Measurements from ENCODE around the gene PIGW.
A peak's percentile ranks its signal among the peaks of the same experiment; 100 is the strongest.

The PIGW gene

DNA sequence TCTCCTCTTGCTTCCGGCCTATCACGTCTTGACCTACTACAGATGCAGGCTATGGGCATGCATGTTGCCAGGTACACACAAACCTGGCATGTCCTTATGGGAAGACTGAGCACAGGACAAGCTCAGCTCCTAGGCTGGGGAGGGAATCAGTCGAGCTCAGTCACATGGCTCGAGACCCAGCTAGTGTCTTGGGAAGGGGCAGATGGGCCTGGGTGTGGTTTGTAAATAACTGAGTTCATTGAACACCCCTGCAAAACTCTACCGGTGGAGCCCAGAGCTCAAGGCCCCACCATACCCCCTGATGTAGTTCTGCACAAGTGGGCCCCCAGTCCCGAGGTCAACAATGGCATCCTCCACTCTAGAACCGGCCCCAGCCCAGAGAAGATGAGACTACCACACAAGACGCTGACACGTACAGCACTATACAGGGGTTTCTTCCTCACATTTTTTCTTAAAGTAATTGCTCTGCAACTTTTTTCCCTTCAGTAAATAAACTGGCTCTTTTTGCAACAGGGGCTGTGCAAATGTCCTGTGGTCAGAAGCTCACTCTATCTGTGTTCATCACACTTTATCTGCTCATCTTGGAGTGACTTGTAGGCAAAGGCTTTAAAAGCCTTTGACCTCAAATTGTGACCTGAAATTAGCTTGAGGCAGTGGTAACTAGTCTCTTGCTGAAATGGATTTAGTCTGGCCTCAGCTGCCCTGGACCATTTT lies 25.4 kb upstream of the PIGW start:
- DNase-seq: no peak

- no peak for DNase-seq
These were observed 24.2 kb upstream of the PIGW start for GRCh38 chr17:36510636-36511035.

DNA sequence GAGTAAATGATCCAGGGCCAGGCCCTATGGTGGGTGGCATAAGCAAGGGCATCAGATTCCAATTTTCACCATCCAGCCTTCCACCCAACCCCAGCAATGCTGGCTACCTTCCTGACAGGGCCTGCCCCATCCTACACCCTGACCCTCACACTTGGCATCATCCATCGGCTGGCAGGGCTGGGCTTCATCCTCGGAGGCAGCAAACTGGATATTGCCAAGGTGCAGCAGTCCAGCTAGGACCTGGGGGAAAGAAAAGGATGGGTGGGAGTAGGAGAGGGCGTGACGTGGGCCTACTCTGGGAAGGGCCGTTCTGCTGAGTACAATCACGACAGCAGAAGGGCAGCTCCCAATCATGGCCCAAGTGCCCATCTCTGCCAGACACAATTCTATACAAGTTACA lies 23.6 kb upstream of the PIGW start:
- no peak for DNase-seq

DNA sequence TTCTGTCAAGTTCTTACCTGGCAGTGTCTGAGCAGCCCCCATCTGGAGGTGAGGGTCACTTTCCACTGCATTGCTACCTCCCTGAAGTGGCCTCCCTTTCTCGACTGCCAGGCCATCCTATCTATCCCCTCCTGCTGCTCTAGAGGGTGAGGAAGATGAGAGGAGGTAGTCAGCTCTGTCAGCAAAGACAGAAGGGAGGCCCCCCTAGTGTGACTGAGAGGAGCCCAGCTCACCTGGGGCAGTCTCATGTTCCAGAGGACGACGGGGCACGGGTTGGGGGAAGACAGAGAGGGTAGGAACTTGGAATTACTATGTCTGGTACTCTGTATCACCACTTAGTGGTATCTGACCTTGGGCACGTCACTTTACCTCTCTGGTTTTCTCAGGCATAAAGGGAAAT lies 22.1 kb upstream of the PIGW start:
- DNase-seq: no peak

DNA sequence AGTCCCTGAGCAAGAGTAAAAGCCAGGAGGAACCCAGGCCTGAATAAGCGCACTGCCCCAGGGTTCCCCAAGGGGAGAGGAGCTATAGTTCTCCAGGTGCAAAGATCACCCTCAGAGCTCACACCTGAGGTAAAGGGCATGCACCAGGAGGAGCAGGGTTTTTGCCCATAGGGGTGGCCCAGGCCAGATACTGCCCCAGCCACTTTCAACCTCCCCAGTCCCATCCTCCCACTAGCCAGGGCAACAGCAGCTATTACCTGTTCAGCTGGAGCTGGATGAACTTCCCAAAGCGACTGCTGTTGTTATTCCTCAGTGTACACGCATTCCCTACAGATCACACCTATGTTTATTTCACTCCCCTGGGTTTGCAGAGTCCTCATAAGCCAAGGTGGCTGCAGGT lies 19.9 kb upstream of the PIGW start:
- no peak for DNase-seq

GRCh38 chr17:36515837-36516236 lies 18.9 kb upstream of the PIGW start:
- no peak for DNase-seq

DNA sequence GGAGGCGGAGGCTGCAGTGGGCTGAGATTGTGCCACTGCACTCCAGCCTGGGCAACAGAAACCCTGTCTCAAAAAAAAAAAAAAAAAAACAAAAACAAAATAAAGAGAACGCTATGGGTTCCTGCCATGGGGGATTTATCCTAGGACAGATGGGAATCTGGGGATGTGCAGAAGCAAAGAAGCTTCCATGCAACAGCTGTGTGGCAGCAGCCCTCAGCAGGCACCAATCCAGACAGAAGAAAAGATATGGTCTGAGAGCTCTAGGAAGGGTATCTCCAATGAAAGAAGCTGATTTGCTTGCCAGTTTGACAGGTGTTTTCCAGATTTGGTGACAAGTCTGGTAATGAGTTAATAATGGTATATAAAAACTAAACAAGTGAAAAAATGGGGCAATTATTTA lies 11.7 kb upstream of the PIGW start:
- no peak for DNase-seq

- DNase-seq: no peak
These were observed 10.3 kb upstream of the PIGW start for GRCh38 chr17:36524428-36524876.

DNA sequence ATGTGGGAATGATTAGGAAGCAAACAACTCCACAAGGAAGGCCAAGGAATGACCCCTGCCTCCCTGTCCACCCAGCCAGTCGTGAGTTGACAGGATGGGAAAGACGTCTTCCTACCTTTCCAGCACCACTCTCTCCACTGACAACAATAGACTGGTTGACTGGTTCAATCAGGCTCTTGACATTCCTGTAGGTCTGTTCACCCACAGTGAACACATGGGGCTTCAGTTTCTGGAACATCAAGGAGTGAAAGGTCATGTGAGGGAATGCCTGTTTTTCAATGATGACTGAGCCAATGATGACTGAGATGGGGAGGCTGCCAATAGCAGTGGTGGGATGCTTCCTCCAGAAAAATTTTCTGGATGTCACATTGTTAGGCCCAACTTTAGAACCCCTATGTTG lies 9.7 kb upstream of the PIGW start:
- no peak for DNase-seq

- DNase-seq: no peak
These were observed 8.9 kb upstream of the PIGW start for GRCh38 chr17:36525888-36526287.

GRCh38 chr17:36527621-36528250 lies 7.1 kb upstream of the PIGW start:
- no peak for DNase-seq

GRCh38 chr17:36529121-36529520 lies 5.7 kb upstream of the PIGW start:
- no peak for DNase-seq

- no peak for DNase-seq
These were observed 2.3 kb upstream of the PIGW start for GRCh38 chr17:36532435-36532975.

DNA sequence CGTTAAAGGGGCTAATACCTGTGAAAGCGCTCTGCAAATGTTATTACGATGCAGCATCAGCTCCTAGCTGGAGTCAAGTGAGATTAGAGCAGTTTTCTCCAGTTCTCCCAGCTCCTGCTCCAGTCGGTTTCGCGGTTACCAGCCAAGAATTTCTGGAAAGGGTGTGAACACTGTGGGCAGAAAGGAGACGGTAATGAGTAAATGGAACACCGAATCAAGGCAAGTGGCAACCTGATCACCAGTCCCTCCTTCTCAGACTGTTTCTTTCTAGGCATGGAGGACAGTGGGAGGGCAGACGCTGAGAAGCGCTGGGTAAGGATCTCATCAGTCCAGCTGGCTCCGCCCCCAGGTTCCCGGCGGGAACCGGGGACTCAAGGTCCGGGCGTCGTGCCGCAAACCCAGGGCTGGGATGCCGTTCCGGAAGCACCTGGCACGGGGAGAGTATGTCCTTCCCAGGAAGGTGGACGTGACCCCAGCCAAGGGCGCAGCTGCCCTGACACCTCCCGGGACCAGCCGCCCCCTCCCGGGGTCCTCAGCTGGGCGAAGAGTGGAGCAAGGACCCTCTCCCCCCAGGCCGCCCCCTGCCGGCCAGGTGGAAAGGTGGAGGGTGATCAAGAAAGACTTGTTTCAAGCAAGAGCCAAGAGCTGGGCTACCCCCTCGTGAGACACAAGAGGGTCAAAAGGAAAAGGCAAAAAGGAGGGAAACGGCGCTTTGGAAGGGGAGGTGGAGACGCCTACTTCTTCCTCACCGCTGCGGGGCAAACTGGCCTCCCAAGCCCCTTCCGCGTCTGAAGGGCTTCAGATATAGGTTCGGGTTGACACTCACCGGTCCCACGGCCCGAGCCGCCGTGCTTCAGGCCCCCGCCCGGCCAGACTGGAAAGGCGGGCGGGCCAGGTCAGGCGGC lies 600 bp upstream of the PIGW start:
- DNase-seq: no peak

GRCh38 chr17:36535669-36536081 lies 888 bp downstream of the PIGW start:
- no peak for DNase-seq

- no peak for DNase-seq
These were observed 5.9 kb downstream of the PIGW start for GRCh38 chr17:36540696-36541095.

DNA sequence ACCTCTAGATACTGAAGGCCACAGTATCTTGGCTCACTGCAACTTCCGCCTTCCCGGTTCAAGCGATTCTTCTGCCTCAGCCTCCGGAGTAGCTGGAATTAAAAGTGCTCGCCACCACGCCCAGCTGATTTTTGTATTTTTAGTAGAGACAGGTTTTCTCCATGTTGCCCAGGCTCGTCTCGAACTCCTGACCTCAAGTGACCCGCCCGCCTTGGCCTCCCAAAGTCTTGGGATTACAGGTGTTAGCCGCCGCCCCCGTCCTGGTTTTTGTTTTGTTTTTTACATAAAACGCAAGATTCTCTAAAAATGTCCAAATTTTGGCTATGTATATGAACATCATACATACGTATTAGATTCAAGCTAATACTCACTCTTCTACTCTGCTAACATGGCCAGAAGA lies 8.0 kb downstream of the PIGW start:
- no peak for DNase-seq

GRCh38 chr17:36544044-36544306 lies 9.2 kb downstream of the PIGW start:
- no peak for DNase-seq

GRCh38 chr17:36544307-36545076 lies 9.7 kb downstream of the PIGW start, which contains the start of gene GGNBP2:
Gene GGNBP2 (plus strand): TSS chr17:36544919. CDS start chr17:36545725, 806 bp downstream.
- DNase-seq: peak; percentile 96

DNA sequence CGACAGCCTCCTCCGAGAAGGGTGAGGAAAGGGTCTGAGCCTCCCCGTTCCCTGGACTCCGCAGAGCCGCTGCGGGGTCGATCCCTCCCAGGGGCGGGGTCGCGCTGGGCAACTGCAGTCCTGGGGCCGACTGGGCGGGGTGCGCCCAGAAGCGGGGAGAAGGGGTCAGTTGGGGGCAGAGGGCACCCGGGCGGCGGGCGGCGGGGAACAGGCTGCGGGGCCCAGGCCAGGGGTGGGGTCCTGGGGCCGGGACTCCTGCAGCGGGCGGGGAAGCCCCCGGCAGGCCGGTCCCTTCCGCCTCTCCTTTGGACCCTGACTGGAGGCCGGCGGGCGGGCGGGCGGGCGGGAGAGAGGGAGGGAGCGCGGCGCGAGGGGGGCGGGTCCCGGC lies 10.3 kb downstream of the PIGW start:
- no peak for DNase-seq

- peak; percentile 97 for DNase-seq
These were observed 11.0 kb downstream of the PIGW start for GRCh38 chr17:36545465-36546417.
